Natural killer cell treated with Interleukin-12 subunit alpha and Interleukin-12 subunit beta and Interleukin-15 and Interleukin-18, amount 100 ng/mL, for 72 hours (primary cell): Measurements from ENCODE around the gene PRIMA1. TPM values are rescaled to one million over a fixed set of nuclear protein-coding genes. Genes with fewer than 3 reads are reported as not detected.

Experiments used
- ATAC-seq, 2 donors: fragments of 150-1000 bp; cut with Tn5 transposase in 1 of 2; sonication (Bioruptor Pico), chemical (Tn5 transposase) in 1 of 2; 2 replicates each; pipeline ENCODE4 v1.10.0; 2021
- DNase-seq: peaks from one replicate; pipeline ENCODE4 v3.0.0; 2022; ENCODE audit warnings: low spot score
- H3K27ac Mint-ChIP-seq, 2 donors: 1 replicate in 1 of 2; 2 replicates in 1 of 2; pipeline ENCODE4 v1.8.0; 2022; ENCODE audit warnings: mixed read lengths in 2 of 2, mild to moderate bottlenecking in 1 of 2, moderate library complexity in 1 of 2
- H3K27me3 Mint-ChIP-seq, 2 donors: 1 replicate in 1 of 2; 2 replicates in 1 of 2; pipeline ENCODE4 v1.8.0; 2022; ENCODE audit warnings: mixed read lengths in 2 of 2
- H3K36me3 Mint-ChIP-seq: one replicate; pipeline ENCODE4 v1.8.0; 2022; ENCODE audit warnings: mixed read lengths
- H3K4me1 Mint-ChIP-seq, 2 donors: 1 replicate in 1 of 2; 2 replicates in 1 of 2; pipeline ENCODE4 v1.8.0; 2022; ENCODE audit warnings: low read depth in 2 of 2, mixed read lengths in 2 of 2, mild to moderate bottlenecking in 1 of 2
- H3K4me3 Mint-ChIP-seq: one replicate; pipeline ENCODE4 v1.8.0; 2022; ENCODE audit warnings: mixed read lengths
- H3K9me3 Mint-ChIP-seq: 2 replicates; pipeline ENCODE4 v1.8.0; 2022; ENCODE audit warnings: mixed read lengths
- total RNA-seq, 2 donors: library from RNA; stranded (reverse); gene quantifications; one replicate each; pipeline ENCODE4 v1.2.3, GENCODE V29; 2022

Gene PRIMA1
- total RNA-seq, 2 donors from 2014 or later: not detected

DNA sequence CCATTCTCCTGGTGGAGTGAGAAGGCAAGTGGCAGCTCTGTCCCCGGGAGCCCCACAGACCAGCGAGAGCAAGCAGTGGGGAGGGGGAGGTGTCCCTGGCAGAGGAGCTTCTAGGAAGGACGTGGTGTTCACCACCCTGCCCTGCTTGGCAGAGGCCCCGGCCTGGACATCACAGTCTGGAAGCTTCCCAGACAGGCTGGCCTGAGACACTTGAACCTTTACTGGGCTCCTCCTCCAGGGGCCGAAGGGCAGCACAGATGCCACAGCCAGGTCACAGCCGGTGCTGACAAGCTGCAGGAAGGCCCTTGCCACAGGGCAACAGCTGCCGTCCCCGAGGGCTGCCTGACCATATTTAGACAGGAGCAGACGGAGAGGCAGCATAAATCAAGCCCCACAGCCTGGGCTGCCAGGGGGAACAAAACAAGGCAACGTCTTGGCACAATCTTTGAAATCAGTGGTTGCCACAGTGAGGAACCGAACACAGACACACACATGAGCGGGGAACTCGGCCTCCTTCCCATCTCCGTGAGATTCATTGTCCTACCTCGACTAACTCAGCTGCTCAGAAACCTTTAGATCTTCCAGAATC, 28.5 kb downstream of the PRIMA1 start:
- Mint-ChIP-seq H3K9me3 (no peaks in the 10 kb centered on the region), H3K27me3 (peaks cover 14 to 25% of the 10 kb centered on the region in 2 donors), H3K36me3 (no peaks in the 10 kb centered on the region), H3K4me3 (no peak overlapping the region), H3K4me1 (no peaks in the 10 kb centered on the region), H3K27ac (no peak overlapping the region)
- no peak for ATAC-seq
- DNase-seq: no peak

DNA sequence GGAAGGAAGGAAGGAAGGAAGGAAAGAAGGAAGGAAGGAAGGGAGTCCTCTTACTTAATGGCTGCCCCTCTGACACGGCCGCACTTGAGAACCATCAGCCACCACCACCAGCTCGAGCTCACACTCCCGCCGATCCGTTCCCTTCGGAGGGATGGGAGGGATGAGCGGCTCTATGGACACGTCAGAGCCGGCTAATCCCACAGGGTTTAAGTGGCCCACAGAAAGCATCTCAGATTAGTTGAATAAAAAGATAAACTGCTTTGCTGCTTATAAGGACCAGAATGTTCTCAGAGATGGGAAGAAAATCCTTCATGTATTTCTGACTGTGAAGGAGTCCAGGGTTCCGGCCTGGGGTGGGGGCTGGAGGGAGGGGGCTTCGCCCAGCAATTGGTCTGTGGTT, 31.1 kb downstream of the PRIMA1 start:
- Mint-ChIP-seq H3K27me3 (peaks cover 11 to 24% of the 10 kb centered on the region in 2 donors), H3K36me3 (no peaks in the 10 kb centered on the region), H3K4me1 (no peaks in the 10 kb centered on the region), H3K27ac (no peak overlapping the region), H3K4me3 (no peak overlapping the region), H3K9me3 (no peaks in the 10 kb centered on the region)
- no peak for ATAC-seq
- no peak for DNase-seq

DNA sequence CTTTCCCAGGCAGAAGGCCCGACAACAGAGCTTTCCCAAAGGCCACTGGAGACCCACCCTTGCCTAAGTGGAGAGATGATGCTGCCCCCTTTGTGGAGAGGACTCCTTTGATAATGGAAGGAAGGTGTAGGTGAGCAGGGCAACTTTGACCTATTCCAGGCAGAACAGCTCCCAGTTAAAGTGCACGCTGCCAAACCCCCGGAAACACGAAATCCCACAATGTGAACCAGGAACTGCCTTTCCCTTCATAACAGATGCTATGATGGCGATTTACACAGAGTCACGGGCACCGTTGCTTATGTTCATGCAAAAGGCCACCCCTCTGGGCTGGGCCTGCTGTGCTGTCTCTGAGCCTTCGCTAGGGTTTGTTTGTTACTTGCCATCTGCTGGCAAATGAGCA, 34.6 kb downstream of the PRIMA1 start:
- H3K9me3 Mint-ChIP-seq: no peaks in the 10 kb centered on the region
- H3K4me3 Mint-ChIP-seq: no peak overlapping the region
- no peaks in the 10 kb centered on the region for H3K4me1 Mint-ChIP-seq
- no peak for ATAC-seq
- no peak overlapping the region for H3K27ac Mint-ChIP-seq
- peaks cover 0 to 7% of the 10 kb centered on the region in 2 donors for H3K27me3 Mint-ChIP-seq
- no peaks in the 10 kb centered on the region for H3K36me3 Mint-ChIP-seq
- no peak for DNase-seq

DNA sequence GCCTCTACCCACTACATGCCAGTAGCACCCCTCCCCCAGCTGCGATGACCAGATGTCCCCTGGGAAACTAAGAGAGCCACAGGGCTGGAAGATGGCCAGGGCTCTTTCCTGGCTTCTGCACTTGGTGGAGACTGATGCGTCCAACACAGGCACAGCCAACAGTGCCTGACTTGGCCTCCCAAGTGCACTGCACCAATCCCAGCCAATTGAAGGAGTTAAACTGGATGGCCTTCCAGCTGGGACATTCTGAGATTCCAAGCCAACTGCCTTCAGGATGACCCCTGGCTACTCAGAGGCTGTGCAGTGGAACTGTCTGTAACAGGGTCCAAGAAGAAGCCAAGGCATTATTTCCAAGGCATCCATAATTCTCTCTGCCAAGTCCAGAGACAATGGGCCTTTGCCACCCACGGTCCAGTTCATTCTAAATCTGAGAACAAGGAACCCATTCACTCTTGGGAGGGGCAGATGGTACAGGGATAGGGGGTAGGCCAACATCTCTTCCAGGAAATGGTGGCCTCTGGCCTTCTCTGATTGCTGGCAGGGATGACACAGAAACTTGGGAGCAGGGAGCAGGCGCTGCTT, 35.2 kb downstream of the PRIMA1 start:
- Mint-ChIP-seq H3K4me1 (no peaks in the 10 kb centered on the region), H3K27me3 (peaks cover 0 to 9% of the 10 kb centered on the region in 2 donors), H3K9me3 (no peaks in the 10 kb centered on the region), H3K4me3 (no peak overlapping the region), H3K36me3 (no peaks in the 10 kb centered on the region), H3K27ac (no peak overlapping the region)
- DNase-seq: no peak
- no peak for ATAC-seq

DNA sequence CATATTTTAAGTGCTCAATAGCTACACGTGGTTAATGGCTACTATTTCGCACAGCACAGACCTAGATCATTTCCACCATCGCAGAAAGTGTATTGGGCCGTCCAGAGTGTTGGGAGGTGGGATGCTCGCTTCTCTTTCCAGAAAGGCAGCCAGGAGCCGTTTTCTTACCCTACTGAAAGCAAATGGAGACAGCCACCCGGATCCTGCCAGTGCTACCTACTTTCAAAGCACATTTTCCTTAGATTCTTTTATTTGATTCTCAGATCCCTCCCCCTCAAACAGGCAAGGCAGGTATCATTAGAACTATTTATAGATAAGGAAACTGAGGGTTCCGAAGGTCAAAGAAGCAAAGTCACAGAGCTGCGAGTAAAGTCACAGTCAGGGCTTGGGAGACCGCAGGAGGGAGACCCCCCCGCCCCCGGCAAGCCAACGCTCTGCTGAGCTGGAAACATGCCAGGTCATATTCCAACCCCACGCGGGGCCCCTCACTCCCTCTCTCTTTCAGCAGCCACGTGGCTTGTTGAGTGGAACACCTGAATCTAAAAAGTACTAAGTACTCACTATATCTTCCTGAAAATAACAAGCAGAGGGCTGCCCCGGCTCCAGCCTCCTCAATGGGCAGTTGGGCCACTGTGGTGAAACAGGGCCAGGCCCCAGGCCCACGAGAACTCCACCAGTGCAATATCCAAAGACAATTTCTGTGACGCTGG, 36.2 kb downstream of the PRIMA1 start:
- H3K9me3 Mint-ChIP-seq: no peaks in the 10 kb centered on the region
- no peaks in the 10 kb centered on the region for H3K36me3 Mint-ChIP-seq
- ATAC-seq (no peak), DNase-seq (no peak)
- no peak overlapping the region for H3K4me3 Mint-ChIP-seq
- H3K27ac Mint-ChIP-seq: no peak overlapping the region
- H3K27me3 Mint-ChIP-seq: peaks cover 0 to 15% of the 10 kb centered on the region in 2 donors
- H3K4me1 Mint-ChIP-seq: no peaks in the 10 kb centered on the region

DNA sequence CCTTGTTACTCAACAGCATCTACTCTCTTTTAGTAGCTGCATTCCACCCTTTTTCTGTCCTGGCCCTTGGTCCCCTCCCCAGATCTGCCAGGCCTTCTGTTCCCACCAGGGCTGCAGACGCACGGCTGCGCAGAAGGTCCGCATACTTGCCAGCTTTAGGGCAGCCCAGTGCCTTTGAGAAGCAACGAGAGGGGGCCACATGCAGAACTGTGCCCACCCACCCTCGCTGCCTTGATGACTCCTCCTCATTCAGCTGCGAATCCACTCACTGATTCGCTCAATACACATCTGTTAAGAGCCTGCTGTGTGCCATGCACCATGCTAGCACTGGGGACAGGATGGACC, 39.2 kb downstream of the PRIMA1 start:
- Mint-ChIP-seq H3K36me3 (no peaks in the 10 kb centered on the region), H3K27ac (no peak overlapping the region), H3K4me1 (peaks cover 0 to 6% of the 10 kb centered on the region in 2 donors), H3K9me3 (no peaks in the 10 kb centered on the region), H3K27me3 (peaks cover 0 to 10% of the 10 kb centered on the region in 2 donors), H3K4me3 (no peak overlapping the region)
- ATAC-seq (no peak), DNase-seq (no peak)

DNA sequence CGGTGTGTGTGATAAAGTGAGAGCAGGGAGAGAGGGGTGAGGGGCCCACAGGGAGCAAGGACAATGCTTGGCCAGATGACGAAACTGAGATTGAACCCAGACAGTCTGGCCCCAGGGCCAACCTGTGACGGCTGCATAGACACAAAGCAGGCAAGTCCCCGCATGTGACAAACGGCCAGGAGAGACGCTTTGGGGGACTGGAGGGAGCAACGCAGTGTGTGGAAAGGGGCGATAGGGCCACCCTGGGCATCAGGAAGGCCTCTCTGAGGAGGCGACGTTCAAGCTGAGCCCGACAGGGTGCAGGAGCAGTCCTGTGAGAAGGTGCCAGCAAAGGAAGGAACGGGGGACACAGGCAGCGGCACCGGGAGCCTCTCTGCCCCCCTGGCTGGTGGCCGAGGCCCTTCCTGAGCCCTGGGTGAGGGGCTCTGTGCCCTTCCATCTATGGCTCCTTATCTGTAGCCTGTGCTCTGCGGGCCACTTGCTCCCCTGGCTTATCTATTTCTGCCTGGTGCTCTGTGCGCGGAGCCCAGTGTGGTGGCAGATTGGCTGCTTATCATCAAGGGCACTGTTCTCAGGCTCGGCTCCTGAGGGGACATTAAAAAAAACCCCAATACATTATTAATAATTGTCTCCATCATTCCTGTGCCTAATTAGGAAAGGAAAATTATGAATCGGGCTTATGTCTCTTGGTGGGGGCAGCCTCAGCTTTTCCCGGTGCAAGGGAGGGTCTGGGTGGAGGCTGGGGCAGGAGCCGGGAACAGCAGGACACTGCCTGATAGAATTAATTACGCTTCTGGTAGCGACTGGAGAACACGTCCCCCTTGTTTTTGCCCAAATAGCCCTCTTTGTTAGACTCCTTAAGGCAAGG, 39.8 kb downstream of the PRIMA1 start:
- no peak for ATAC-seq
- peaks cover 0 to 10% of the 10 kb centered on the region in 2 donors for H3K27me3 Mint-ChIP-seq
- peaks cover 0 to 6% of the 10 kb centered on the region in 2 donors for H3K4me1 Mint-ChIP-seq
- H3K4me3 Mint-ChIP-seq: no peak overlapping the region
- no peak for DNase-seq
- no peaks in the 10 kb centered on the region for H3K36me3 Mint-ChIP-seq
- H3K9me3 Mint-ChIP-seq: no peaks in the 10 kb centered on the region
- H3K27ac Mint-ChIP-seq: no peak overlapping the region

DNA sequence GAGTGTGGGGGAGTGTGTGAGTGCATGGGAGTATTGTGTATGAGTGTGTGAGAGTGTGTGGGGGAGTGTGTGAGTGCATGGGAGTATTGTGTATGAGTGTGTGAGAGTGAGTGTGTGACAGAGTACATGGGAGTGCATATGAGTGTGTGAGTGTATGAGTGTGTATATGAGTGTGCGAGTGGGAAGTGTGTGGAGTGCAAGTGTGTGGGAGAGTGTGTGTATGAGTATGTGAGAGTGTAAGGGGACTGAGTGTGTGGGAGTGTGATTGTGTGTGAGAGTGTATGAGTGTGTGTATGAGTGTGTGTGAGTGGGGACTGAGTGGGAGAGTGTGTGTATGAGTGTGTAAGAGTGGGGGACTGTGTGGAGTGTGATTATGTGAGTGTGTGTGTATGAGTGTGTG, 40.7 kb downstream of the PRIMA1 start:
- ATAC-seq (no peak), DNase-seq (no peak)
- H3K4me3 Mint-ChIP-seq: no peak overlapping the region
- peaks cover 0 to 14% of the 10 kb centered on the region in 2 donors for H3K27me3 Mint-ChIP-seq
- peaks cover 0 to 6% of the 10 kb centered on the region in 2 donors for H3K4me1 Mint-ChIP-seq
- no peaks in the 10 kb centered on the region for H3K36me3 Mint-ChIP-seq
- no peak overlapping the region for H3K27ac Mint-ChIP-seq
- no peaks in the 10 kb centered on the region for H3K9me3 Mint-ChIP-seq

DNA sequence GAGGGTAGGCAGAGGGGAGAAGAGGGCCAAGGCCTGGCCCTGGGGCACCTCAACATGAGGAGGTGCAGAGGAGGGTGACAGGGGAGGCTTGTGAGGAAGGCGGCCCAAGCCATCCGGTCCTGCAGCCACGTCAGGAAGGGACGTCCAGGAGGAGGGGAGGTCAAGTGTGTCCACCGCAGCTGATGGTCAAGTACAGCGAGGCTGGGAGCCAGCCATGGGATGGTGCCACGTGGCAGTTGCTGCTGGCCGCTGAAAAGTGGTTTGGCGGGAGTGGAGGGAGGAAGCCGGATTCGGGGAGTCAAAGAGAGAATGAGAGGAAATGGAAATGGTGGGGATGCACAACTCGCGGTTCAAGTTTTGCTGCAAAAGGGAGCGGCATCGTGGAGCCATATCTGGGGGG, 41.2 kb downstream of the PRIMA1 start:
- H3K9me3 Mint-ChIP-seq: no peaks in the 10 kb centered on the region
- H3K27ac Mint-ChIP-seq: no peak overlapping the region
- peaks cover 0 to 6% of the 10 kb centered on the region in 2 donors for H3K4me1 Mint-ChIP-seq
- H3K36me3 Mint-ChIP-seq: no peaks in the 10 kb centered on the region
- H3K4me3 Mint-ChIP-seq: no peak overlapping the region
- DNase-seq: no peak
- no peak for ATAC-seq
- peaks cover 0 to 18% of the 10 kb centered on the region in 2 donors for H3K27me3 Mint-ChIP-seq

DNA sequence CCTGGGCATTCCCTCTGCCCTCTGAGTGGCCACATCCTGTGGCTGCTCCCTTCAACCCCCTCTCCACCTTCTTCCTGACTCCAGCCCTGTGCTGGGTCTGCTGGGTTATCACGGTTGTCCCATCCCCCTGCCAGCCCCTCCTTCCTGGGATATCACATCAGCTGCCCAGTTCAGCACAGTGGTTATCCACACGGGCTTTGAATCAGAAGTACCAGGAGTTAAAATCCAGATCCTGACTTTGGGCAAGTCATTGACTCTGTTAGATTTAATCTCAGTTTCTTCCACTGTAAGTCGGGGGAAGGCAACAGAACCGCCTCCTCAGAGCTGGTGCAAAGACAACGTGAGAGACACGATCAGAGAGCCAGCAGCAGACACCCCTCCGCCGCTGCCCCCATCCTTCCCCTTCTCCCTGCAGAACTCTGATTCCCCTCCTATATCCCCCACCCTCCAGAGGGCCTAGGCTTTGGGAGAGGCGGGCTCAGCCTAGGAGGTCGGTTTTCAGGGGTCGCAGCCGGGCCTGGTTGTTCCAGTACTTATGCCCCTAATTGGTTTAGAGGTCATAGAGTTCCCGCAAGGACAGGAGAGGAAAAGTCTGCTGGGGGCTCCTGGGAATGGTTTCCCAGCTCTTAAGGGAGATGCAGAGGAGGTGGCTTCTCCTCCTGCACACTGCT, 42.5 kb downstream of the PRIMA1 start:
- no peak overlapping the region for H3K4me3 Mint-ChIP-seq
- H3K36me3 Mint-ChIP-seq: no peaks in the 10 kb centered on the region
- no peak for ATAC-seq
- no peak for DNase-seq
- H3K9me3 Mint-ChIP-seq: no peaks in the 10 kb centered on the region
- H3K27ac Mint-ChIP-seq: no peak overlapping the region
- peaks cover 0 to 6% of the 10 kb centered on the region in 2 donors for H3K4me1 Mint-ChIP-seq
- peaks cover 2 to 19% of the 10 kb centered on the region in 2 donors for H3K27me3 Mint-ChIP-seq

DNA sequence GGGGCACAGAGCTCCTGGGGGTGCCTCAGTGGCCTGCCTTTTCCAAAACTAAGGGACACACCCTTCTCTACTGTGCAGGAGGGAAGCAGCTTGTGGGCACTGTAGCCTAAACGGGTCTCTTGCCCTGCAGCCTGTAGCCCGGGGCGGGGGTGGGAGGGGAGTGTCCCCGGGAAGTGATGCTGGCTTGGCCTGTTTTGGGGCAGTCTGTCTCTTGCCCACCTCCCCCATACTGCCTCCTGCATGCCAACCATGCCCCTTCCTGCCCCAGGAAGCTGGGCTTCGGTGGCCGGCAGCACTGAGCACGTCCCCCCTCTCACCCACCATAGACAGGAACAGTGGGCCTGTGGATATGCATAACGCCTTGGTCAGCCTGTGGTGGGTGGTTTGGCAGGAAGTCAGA, 43.4 kb downstream of the PRIMA1 start:
- DNase-seq: no peak
- Mint-ChIP-seq H3K9me3 (no peaks in the 10 kb centered on the region), H3K4me3 (no peak overlapping the region), H3K27me3 (peaks cover 2 to 19% of the 10 kb centered on the region in 2 donors), H3K4me1 (peaks cover 0 to 6% of the 10 kb centered on the region in 2 donors), H3K36me3 (no peaks in the 10 kb centered on the region), H3K27ac (no peak overlapping the region)
- ATAC-seq: peak in 1 of 2 donors; percentile 25

DNA sequence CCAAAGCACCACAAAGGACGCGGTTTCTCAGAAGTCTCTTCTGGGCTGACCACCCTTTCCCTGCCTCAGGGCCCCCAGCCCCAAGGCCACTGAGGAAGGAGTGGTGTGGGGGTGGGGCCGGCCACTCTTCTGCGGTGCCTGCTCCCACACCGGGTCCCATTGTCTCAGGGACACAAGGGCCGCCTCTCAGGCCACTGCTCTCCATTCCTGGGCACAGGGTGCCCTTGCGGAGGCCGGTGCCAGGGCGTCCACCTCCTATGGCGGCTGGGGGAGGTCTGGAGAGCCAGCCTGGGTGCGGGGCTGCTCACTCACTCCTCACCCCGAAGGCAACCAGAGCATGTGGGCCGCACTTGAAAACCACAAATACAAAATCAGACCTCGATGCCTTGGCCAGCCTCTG, 44.1 kb downstream of the PRIMA1 start:
- Mint-ChIP-seq H3K4me3 (no peak overlapping the region), H3K27me3 (peaks cover 4 to 19% of the 10 kb centered on the region in 2 donors), H3K27ac (no peak overlapping the region), H3K36me3 (no peaks in the 10 kb centered on the region), H3K9me3 (no peaks in the 10 kb centered on the region), H3K4me1 (peaks cover 0 to 6% of the 10 kb centered on the region in 2 donors)
- no peak for DNase-seq
- no peak for ATAC-seq

DNA sequence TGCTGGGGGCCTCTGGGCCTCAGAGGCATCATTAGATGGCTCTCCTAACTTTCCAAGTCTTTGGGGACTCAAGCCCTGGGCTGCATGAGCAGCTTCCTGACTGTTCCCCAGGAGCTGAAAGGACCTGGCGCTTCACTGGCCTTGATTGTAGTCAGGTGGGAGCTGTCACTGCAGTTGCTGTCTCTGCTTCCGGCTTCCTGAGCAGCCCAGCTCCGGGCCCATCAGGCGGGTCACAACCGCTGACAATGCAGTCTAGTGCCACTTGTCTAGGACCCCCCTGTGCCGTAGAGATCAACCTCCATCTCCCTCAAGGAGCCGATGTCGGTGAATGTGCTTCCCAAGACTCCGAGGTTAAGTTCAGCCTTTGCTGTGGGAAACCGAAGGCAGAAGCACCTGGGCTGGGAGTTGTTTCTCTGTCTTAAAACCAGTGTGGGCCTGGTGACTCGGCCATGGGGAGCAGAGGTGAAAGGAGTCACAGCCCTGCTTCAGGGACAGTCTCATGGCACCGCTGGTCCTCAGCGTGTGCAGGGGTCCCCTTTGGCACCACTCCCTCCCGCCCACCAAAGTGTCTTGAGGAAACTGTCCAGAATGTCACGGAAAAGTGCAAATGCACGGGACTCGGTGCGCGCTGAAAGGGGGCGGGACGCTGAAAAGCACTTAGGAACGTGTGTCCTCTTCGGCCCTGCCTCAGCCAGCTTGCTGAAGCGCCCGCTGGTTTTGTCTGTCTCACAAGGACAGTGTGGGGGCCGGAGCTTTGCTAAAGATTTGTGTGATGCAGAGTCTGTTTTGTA, 44.8 kb downstream of the PRIMA1 start:
- DNase-seq: no peak
- no peak overlapping the region for H3K27ac Mint-ChIP-seq
- peaks cover 4 to 19% of the 10 kb centered on the region in 2 donors for H3K27me3 Mint-ChIP-seq

More for the DNA sequence above, 44.8 kb downstream of the PRIMA1 start:
- Mint-ChIP-seq H3K4me1 (peaks cover 0 to 6% of the 10 kb centered on the region in 2 donors), H3K4me3 (no peak overlapping the region), H3K9me3 (no peaks in the 10 kb centered on the region), H3K36me3 (no peaks in the 10 kb centered on the region)
- no peak for ATAC-seq
